ENCODE results near the gene SMARCA5.

DNA sequence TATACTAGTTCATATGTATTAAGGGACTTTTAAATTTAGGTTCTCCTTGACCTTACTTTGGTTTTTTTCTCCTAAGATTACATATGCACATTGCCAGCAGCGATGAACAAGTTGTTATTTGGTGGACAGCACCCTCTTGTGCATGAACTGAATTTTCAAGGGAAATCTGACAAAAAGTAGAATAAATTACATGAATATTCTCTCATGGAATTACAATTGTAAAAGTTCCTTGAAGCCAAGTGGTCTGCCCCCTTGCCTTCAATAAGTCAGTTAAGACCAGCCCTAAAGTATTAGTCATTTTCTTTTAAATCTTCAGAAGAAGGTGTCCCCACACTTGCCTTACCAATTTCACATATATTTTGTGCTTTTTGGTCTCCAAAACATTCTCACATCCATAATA is 30.7 kb upstream of the SMARCA5 start:
- TF ChIP-seq POLR2AphosphoS5 (IDR thresholded peaks at IDR 0.05; ENCODE audit: borderline replicate concordance, low read depth, low read length) = no peak
- TF ChIP-seq EZH2 (IDR thresholded peaks at IDR 0.05) = no peak
- no peak for TF ChIP-seq FOXP2 (optimal IDR thresholded peaks at IDR 0.05; ENCODE audit: control extremely low read depth, extremely low read length, insufficient read depth)

Measured in SK-N-MC (cell line).